EL (cell line): ENCODE data around the gene R3HDML.
"Not testable (repeated sequence)": the region's sequence is repeated elsewhere in the genome, so short reads cannot be mapped to it uniquely, and the experiment has no call there.

Experiments used
- DNase-seq: peaks from one replicate; pipeline ENCODE4 v3.0.0-alpha.2; 2016

Gene R3HDML

GRCh38 chr20:44336725-44337380 is at the start of gene R3HDML:
Gene R3HDML (plus strand): TSS chr20:44337043. CDS start chr20:44337158, 115 bp downstream.
- DNase-seq, result no peak

- peak; percentile 25 for DNase-seq
These were observed 49.4 kb upstream of the R3HDML start for GRCh38 chr20:44287272-44288097.

GRCh38 chr20:44288252-44288651 is 48.6 kb upstream of the R3HDML start:
- DNase-seq, result no peak

GRCh38 chr20:44291754-44292153 is 45.1 kb upstream of the R3HDML start:
- DNase-seq, result no peak

- no peak for DNase-seq
These were observed 40.8 kb upstream of the R3HDML start for GRCh38 chr20:44296011-44296410.

GRCh38 chr20:44297721-44298120 is 39.1 kb upstream of the R3HDML start:
- DNase-seq, result no peak

- DNase-seq, result not testable (repeated sequence)
These were observed 37.8 kb upstream of the R3HDML start for GRCh38 chr20:44299011-44299535.

GRCh38 chr20:44301285-44301684 is 35.6 kb upstream of the R3HDML start:
- DNase-seq, result no peak

GRCh38 chr20:44302026-44302669 is 34.7 kb upstream of the R3HDML start:
- no peak for DNase-seq

GRCh38 chr20:44302736-44303135 is 34.1 kb upstream of the R3HDML start:
- no peak for DNase-seq

GRCh38 chr20:44304383-44304782 is 32.5 kb upstream of the R3HDML start:
- no peak for DNase-seq

- DNase-seq, result no peak
These were observed 29.9 kb upstream of the R3HDML start for GRCh38 chr20:44306927-44307326.

- peak; percentile 50 for DNase-seq
These were observed 26.8 kb upstream of the R3HDML start for GRCh38 chr20:44309763-44310663.

GRCh38 chr20:44310664-44311639 is 25.9 kb upstream of the R3HDML start, which contains the start of gene FITM2:
Gene FITM2 (minus strand): TSS chr20:44311202. CDS start chr20:44311148, 54 bp downstream.
- DNase-seq, result peak; percentile 97

- no peak for DNase-seq
These were observed 22.0 kb upstream of the R3HDML start for GRCh38 chr20:44314870-44315269.

- DNase-seq, result no peak
These were observed 16.9 kb upstream of the R3HDML start for GRCh38 chr20:44319839-44320422.

GRCh38 chr20:44324343-44324742 is 12.5 kb upstream of the R3HDML start:
- DNase-seq, result no peak

GRCh38 chr20:44326391-44327159 is 10.3 kb upstream of the R3HDML start:
- no peak for DNase-seq

- DNase-seq, result not testable (repeated sequence)
These were observed 9.1 kb upstream of the R3HDML start for GRCh38 chr20:44327748-44328147.

GRCh38 chr20:44328428-44328827 is 8.4 kb upstream of the R3HDML start:
- no peak for DNase-seq
